GM23338 (cell line): Measurements from ENCODE around the gene ITGA3. TPM values are rescaled to one million over a fixed set of nuclear protein-coding genes. Genes with fewer than 3 reads are reported as not detected.

Source experiments
- ATAC-seq: fragments of 200-7000 bp; cut with Tn5 transposase; 3 replicates; pipeline ENCODE4 v1.9.1; 2020
- DNase-seq: peaks from one replicate; pipeline ENCODE4 v3.0.0-alpha.2; 2015; ENCODE audit warnings: low spot score
- H2AFZ ChIP-seq: fragments of 200-600 bp; sonication (generic); 2 replicates; pipeline ENCODE4 v1.8.0; 2016; ENCODE audit warnings: antibody characterized with exemption, mild to moderate bottlenecking, moderate library complexity
- H3F3A ChIP-seq: fragments of 200-600 bp; sonication (generic); replicated peaks from 2 replicates; pipeline ENCODE4 v1.8.0; 2017; ENCODE audit warnings: antibody characterized with exemption, mixed run types, low read depth
- H3K27ac ChIP-seq: fragments of 200-600 bp; sonication (generic); 2 replicates; pipeline ENCODE4 v1.6.1; 2016; ENCODE audit warnings: low read depth
- H3K27me3 ChIP-seq: fragments of 200-600 bp; sonication (generic); 2 replicates; pipeline ENCODE4 v1.8.0; 2016; ENCODE audit warnings: mild to moderate bottlenecking, mixed run types, moderate library complexity; ENCODE audit not compliant: insufficient read depth
- H3K36me3 ChIP-seq: fragments of 200-600 bp; sonication (generic); 2 replicates; pipeline ENCODE4 v1.8.0; 2016; ENCODE audit warnings: mild to moderate bottlenecking; ENCODE audit not compliant: insufficient read depth
- H3K4me1 ChIP-seq: fragments of 200-600 bp; sonication (generic); 2 replicates; pipeline ENCODE4 v1.8.0; 2016; ENCODE audit warnings: mild to moderate bottlenecking, moderate library complexity; ENCODE audit not compliant: insufficient read depth
- H3K4me2 ChIP-seq: fragments of 200-600 bp; sonication (generic); 2 replicates; pipeline ENCODE4 v1.7.1; 2017; ENCODE audit warnings: mixed run types
- H3K4me3 ChIP-seq: fragments of 200-600 bp; sonication (generic); 2 replicates; pipeline ENCODE4 v1.6.1; 2016; ENCODE audit warnings: mixed run types
- H3K79me2 ChIP-seq: fragments of 200-600 bp; sonication (generic); replicated peaks from 2 replicates; pipeline ENCODE4 v1.8.0; 2017; ENCODE audit warnings: mild to moderate bottlenecking; ENCODE audit not compliant: insufficient read depth
- H3K9me2 ChIP-seq: fragments of 200-600 bp; sonication (generic); 2 replicates; pipeline ENCODE4 v1.8.0; 2017; ENCODE audit not compliant: insufficient read depth
- H4K20me1 ChIP-seq: fragments of 200-600 bp; sonication (generic); replicated peaks from 2 replicates; pipeline ENCODE4 v1.8.0; 2017; ENCODE audit warnings: mild to moderate bottlenecking; ENCODE audit not compliant: insufficient read depth
- H3K27ac Mint-ChIP-seq: 2 replicates; pipeline ENCODE4 v1.8.0; 2020; ENCODE audit warnings: inconsistent platforms, mild to moderate bottlenecking, moderate library complexity, mixed read lengths
- H3K27me3 Mint-ChIP-seq: 3 replicates; pipeline ENCODE4 v1.8.0; 2022; ENCODE audit warnings: low read depth, mild to moderate bottlenecking, moderate library complexity, mixed read lengths, inconsistent platforms; ENCODE audit not compliant: insufficient read depth, poor library complexity
- H3K36me3 Mint-ChIP-seq: 3 replicates; pipeline ENCODE4 v1.8.0; 2021; ENCODE audit warnings: low read depth, mild to moderate bottlenecking, inconsistent platforms, moderate library complexity, mixed read lengths
- H3K4me1 Mint-ChIP-seq: 3 replicates; pipeline ENCODE4 v1.8.0; 2020; ENCODE audit warnings: mild to moderate bottlenecking, inconsistent platforms, mixed read lengths
- H3K4me3 Mint-ChIP-seq: 3 replicates; pipeline ENCODE4 v1.8.0; 2021; ENCODE audit warnings: moderate library complexity, mild to moderate bottlenecking, inconsistent platforms, mixed read lengths
- H3K9me3 Mint-ChIP-seq: 3 replicates; pipeline ENCODE4 v1.8.0; 2020; ENCODE audit warnings: moderate library complexity, mild to moderate bottlenecking, inconsistent platforms, mixed read lengths
- EZH2 ChIP-seq: fragments of 200-600 bp; sonication (generic); IDR thresholded peaks from one replicate; pipeline ENCODE4 v1.8.0; 2017; ENCODE audit warnings: antibody characterized with exemption, mild to moderate bottlenecking, low read depth; ENCODE audit not compliant: unreplicated experiment
- JUNB ChIP-seq: IDR thresholded peaks from one replicate; pipeline ENCODE4 v1.6.1; 2016; ENCODE audit warnings: antibody characterized with exemption; ENCODE audit not compliant: unreplicated experiment
- NANOG ChIP-seq: IDR thresholded peaks from 2 replicates; pipeline ENCODE4 v1.6.1; 2016; ENCODE audit warnings: antibody characterized with exemption, borderline replicate concordance
- STAT1 ChIP-seq: IDR thresholded peaks from one replicate; pipeline ENCODE4 v1.6.1; 2016; ENCODE audit warnings: antibody characterized with exemption; ENCODE audit not compliant: unreplicated experiment
- ZNF114 ChIP-seq: fragments of 250-450 bp; sonication (Bioruptor Pico); IDR thresholded peaks from 2 replicates; pipeline ENCODE4 v1.5.0; 2020; ENCODE audit warnings: mild to moderate bottlenecking, moderate library complexity
- ZNF331 ChIP-seq: fragments of 250-450 bp; sonication (Bioruptor Pico); IDR thresholded peaks from 2 replicates; pipeline ENCODE4 v1.5.0; 2020; ENCODE audit warnings: low read depth, mild to moderate bottlenecking, moderate library complexity
- polyA plus RNA-seq: library from polyadenylated mRNA; unstranded; fragments of >200 nt; fragmentation: Nextera tagmentation; extraction: Ambion mirVana; gene quantifications from 2 replicates; pipeline ENCODE4 v1.2.1, GENCODE V29; 2016
- total RNA-seq: library from RNA; depleted of rRNA; stranded (reverse); fragments of >200 nt; shearing (Covaris generic); gene quantifications from 2 replicates; pipeline ENCODE4 v1.2.3, GENCODE V29; 2014
- TF ChIP-seq, protein P1 (sequence below): fragments of 250-450 bp; sonication (Bioruptor Pico); IDR thresholded peaks from 2 replicates; pipeline ENCODE4 v1.5.0; 2020; ENCODE audit warnings: mild to moderate bottlenecking, moderate library complexity

The ITGA3 gene
- total and polyA plus RNA-seq, 2 experiments from 2014 or later = 9.6 to 28.3 TPM

GRCh38 chr17:50065056-50065455, 9.1 kb downstream of the ITGA3 start (continued):
- TF ChIP-seq, protein P1, sequence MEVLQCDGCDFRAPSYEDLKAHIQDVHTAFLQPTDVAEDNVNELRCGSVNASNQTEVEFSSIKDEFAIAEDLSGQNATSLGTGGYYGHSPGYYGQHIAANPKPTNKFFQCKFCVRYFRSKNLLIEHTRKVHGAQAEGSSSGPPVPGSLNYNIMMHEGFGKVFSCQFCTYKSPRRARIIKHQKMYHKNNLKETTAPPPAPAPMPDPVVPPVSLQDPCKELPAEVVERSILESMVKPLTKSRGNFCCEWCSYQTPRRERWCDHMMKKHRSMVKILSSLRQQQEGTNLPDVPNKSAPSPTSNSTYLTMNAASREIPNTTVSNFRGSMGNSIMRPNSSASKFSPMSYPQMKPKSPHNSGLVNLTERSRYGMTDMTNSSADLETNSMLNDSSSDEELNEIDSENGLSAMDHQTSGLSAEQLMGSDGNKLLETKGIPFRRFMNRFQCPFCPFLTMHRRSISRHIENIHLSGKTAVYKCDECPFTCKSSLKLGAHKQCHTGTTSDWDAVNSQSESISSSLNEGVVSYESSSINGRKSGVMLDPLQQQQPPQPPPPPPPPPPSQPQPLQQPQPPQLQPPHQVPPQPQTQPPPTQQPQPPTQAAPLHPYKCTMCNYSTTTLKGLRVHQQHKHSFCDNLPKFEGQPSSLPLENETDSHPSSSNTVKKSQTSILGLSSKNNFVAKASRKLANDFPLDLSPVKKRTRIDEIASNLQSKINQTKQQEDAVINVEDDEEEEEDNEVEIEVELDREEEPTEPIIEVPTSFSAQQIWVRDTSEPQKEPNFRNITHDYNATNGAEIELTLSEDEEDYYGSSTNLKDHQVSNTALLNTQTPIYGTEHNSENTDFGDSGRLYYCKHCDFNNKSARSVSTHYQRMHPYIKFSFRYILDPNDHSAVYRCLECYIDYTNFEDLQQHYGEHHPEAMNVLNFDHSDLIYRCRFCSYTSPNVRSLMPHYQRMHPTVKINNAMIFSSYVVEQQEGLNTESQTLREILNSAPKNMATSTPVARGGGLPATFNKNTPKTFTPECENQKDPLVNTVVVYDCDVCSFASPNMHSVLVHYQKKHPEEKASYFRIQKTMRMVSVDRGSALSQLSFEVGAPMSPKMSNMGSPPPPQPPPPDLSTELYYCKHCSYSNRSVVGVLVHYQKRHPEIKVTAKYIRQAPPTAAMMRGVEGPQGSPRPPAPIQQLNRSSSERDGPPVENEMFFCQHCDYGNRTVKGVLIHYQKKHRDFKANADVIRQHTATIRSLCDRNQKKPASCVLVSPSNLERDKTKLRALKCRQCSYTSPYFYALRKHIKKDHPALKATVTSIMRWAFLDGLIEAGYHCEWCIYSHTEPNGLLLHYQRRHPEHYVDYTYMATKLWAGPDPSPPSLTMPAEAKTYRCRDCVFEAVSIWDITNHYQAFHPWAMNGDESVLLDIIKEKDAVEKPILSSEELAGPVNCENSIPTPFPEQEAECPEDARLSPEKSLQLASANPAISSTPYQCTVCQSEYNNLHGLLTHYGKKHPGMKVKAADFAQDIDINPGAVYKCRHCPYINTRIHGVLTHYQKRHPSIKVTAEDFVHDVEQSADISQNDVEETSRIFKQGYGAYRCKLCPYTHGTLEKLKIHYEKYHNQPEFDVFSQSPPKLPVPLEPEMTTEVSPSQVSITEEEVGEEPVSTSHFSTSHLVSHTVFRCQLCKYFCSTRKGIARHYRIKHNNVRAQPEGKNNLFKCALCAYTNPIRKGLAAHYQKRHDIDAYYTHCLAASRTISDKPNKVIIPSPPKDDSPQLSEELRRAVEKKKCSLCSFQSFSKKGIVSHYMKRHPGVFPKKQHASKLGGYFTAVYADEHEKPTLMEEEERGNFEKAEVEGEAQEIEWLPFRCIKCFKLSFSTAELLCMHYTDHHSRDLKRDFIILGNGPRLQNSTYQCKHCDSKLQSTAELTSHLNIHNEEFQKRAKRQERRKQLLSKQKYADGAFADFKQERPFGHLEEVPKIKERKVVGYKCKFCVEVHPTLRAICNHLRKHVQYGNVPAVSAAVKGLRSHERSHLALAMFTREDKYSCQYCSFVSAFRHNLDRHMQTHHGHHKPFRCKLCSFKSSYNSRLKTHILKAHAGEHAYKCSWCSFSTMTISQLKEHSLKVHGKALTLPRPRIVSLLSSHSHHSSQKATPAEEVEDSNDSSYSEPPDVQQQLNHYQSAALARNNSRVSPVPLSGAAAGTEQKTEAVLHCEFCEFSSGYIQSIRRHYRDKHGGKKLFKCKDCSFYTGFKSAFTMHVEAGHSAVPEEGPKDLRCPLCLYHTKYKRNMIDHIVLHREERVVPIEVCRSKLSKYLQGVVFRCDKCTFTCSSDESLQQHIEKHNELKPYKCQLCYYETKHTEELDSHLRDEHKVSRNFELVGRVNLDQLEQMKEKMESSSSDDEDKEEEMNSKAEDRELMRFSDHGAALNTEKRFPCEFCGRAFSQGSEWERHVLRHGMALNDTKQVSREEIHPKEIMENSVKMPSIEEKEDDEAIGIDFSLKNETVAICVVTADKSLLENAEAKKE (CRISPR knock-in tag) = no peak
- no peak for TF ChIP-seq ZNF331 (CRISPR knock-in tag)

DNA sequence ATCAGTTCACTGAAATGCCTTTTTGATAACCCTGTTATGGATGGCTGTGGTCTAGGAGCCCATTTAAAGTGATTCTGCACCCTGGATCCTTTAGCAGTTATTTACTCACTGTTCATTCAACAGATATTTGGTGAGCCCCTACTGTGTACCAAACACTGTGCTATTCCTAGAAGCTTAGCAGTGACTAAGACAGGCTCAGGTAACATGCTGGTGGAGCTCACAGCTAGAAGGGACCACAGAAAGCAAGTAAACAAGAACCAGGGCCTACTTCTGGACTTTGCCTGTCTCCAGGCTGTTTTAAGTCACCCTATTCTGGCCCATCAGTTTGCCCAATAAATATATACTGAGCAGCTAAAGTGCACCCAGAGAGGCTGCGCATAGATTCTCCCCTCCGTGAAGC, 11.1 kb downstream of the ITGA3 start:
- Histone ChIP-seq H3K27me3 (no peaks in the 10 kb centered on the region), H3F3A (no peaks in the 10 kb centered on the region), H3K4me2 (no peak overlapping the region), H3K4me1 (no peaks in the 10 kb centered on the region), H4K20me1 (no peaks in the 10 kb centered on the region; the same call in 1 of the 2 replicates), H2AFZ (no peak overlapping the region), H3K36me3 (no peaks in the 10 kb centered on the region), H3K9me2 (no peaks in the 10 kb centered on the region), H3K4me3 (no peak overlapping the region), H3K27ac (no peak overlapping the region), H3K79me2 (no peaks in the 10 kb centered on the region)
- ATAC-seq (no peak), DNase-seq (no peak)
- H3K27ac Mint-ChIP-seq = no peak overlapping the region
- H3K4me3 Mint-ChIP-seq = no peak overlapping the region
- no peaks in the 10 kb centered on the region for H3K9me3 Mint-ChIP-seq
- H3K27me3 Mint-ChIP-seq = peaks cover 15% of the 10 kb centered on the region
- H3K36me3 Mint-ChIP-seq = peaks cover 12% of the 10 kb centered on the region
- H3K4me1 Mint-ChIP-seq = peaks cover 9% of the 10 kb centered on the region
- TF ChIP-seq EZH2 (no peak), ZNF331 (CRISPR knock-in tag) (no peak), ZNF114 (CRISPR knock-in tag) (no peak), JUNB (no peak), NANOG (no peak), STAT1 (no peak)
- TF ChIP-seq, protein P1 (CRISPR knock-in tag) = no peak
